ENCODE results near the gene KLRF1.

GRCh38 chr12:9808504-9808903, 18.8 kb upstream of the KLRF1 start:
- TF ChIP-seq POLR2A (IDR thresholded peaks at IDR 0.05; ENCODE audit: low read length) (no peak), GATA1 (IDR thresholded peaks at IDR 0.05; ENCODE audit: low read depth, low read length) (no peak)

All from erythroblast (primary cell).